Measurements from ENCODE around the gene DNHD1.

- TF ChIP-seq CREB1 (CRISPR knock-in tag; IDR thresholded peaks at IDR 0.05) (no peak), MAX (CRISPR knock-in tag; IDR thresholded peaks at IDR 0.05) (no peak), MXD4 (CRISPR knock-in tag; IDR thresholded peaks at IDR 0.05; ENCODE audit: borderline replicate concordance) (no peak), CTCF (IDR thresholded peaks at IDR 0.05) (no peak), TCF7 (CRISPR knock-in tag; IDR thresholded peaks at IDR 0.05; ENCODE audit: low read depth) (no peak), ATF1 (CRISPR knock-in tag; IDR thresholded peaks at IDR 0.05) (no peak), PRDM15 (CRISPR knock-in tag; IDR thresholded peaks at IDR 0.05) (no peak), NFYB (CRISPR knock-in tag; conservative IDR thresholded peaks at IDR 0.05; ENCODE audit: low read depth) (no peak), ATF3 (CRISPR knock-in tag; conservative IDR thresholded peaks at IDR 0.05) (no peak), SP1 (CRISPR knock-in tag; conservative IDR thresholded peaks at IDR 0.05) (no peak)
These were observed 123.6 kb downstream of the DNHD1 start for GRCh38 chr11:6620636-6621035.
